Mucosa of stomach (tissue), 1 donor: ENCODE results near the gene PCED1A.
"Not testable (repeated sequence)": the region's sequence is repeated elsewhere in the genome, so short reads cannot be mapped to it uniquely, and the experiment has no call there.

Experiments
- H3K27me3 ChIP-seq: one replicate; pipeline ENCODE4 v1.7.0; 2013; ENCODE audit warnings: mild to moderate bottlenecking, low read length; ENCODE audit not compliant: control insufficient read depth, insufficient read depth
- H3K36me3 ChIP-seq: one replicate; pipeline ENCODE4 v1.7.0; 2013; ENCODE audit warnings: low read length; ENCODE audit not compliant: control insufficient read depth, insufficient read depth
- H3K4me1 ChIP-seq: one replicate; pipeline ENCODE4 v1.7.0; 2013; ENCODE audit warnings: mild to moderate bottlenecking, low read length; ENCODE audit not compliant: control insufficient read depth, insufficient read depth
- H3K4me3 ChIP-seq: one replicate; pipeline ENCODE4 v1.7.0; 2013; ENCODE audit warnings: low read length
- H3K9ac ChIP-seq: one replicate; pipeline ENCODE4 v1.7.0; 2013; ENCODE audit warnings: mild to moderate bottlenecking, low read length, moderate library complexity
- H3K9me3 ChIP-seq: one replicate; pipeline ENCODE4 v1.7.0; 2013; ENCODE audit warnings: mild to moderate bottlenecking, low read length, moderate library complexity; ENCODE audit not compliant: control insufficient read depth
- donor health status: Pancreatic carcinoma.

Gene PCED1A

GRCh38 chr20:2837221-2837960 lies 3.1 kb downstream of the PCED1A start:
- no peaks in the 10 kb centered on the region for H3K36me3 ChIP-seq
- H3K9me3 ChIP-seq, result no peaks in the 10 kb centered on the region
- no peak overlapping the region for H3K4me3 ChIP-seq
- H3K27me3 ChIP-seq, result no peaks in the 10 kb centered on the region
- H3K9ac ChIP-seq, result no peak overlapping the region
- H3K4me1 ChIP-seq, result peaks cover 17% of the 10 kb centered on the region

- Histone ChIP-seq H3K36me3 (no peaks in the 10 kb centered on the region), H3K9ac (no peak overlapping the region), H3K9me3 (no peaks in the 10 kb centered on the region), H3K4me1 (peaks cover 10% of the 10 kb centered on the region), H3K27me3 (no peaks in the 10 kb centered on the region), H3K4me3 (no peak overlapping the region)
These were observed 4.4 kb downstream of the PCED1A start for GRCh38 chr20:2836035-2836434.

DNA sequence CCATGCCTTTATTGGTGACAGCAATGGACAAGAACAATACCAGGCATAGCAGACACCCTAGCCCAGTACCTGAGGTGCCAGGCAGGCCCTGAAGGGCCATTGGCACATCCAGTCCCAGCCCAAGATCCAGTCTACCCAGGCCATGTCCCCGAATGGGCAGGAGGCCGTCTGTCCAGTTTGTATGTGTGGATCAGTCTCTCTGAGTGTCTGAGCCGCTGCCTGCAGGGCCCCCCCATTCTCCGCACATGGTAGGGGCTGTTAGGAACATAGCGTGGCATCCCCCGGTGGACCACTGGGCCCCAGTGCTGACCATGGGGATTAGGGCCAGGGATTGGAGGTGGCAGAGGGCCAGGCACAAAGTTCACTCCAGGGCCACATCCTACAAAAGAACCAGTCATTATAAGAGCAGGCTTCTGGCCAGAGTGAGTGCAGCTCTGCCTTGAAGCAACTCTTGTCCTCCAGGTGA lies 5.1 kb downstream of the PCED1A start:
- Histone ChIP-seq H3K4me1 (peaks cover 9% of the 10 kb centered on the region), H3K36me3 (no peaks in the 10 kb centered on the region), H3K9ac (no peak overlapping the region), H3K27me3 (no peaks in the 10 kb centered on the region), H3K4me3 (no peak overlapping the region), H3K9me3 (no peaks in the 10 kb centered on the region)

DNA sequence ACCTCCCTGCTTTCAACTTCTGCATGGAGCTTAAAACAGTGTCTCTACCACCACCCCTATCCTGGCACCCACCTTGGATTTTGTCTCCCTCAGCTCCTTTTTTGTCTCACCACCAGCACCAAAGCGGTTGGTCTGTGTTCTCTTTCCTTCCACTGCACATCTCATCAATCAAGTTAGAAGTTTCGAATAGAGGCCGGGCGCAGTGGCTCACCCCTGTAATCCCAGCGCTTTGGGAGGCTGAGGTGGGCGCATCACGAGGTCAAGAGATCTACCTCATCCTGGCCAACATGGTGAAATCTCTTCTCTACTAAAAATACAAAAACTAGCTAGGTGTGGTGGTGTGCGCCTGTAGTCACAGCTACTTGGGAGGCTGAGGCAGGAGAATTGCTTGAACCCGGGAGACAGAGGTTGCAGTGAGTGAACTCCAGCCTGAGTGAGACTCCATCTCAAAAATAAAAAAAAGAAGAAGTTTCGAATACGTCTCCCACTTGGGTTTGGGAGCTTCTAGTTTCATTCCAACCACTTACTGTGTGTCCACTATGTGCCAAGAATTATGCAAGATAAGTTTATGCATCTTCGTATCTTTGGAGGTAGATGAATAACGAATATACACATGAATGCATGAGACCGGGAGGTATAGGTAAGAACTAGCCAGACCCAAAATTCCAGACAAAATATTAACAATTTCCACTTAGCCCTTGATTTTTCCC lies 5.9 kb downstream of the PCED1A start:
- no peak overlapping the region for H3K4me3 ChIP-seq
- no peaks in the 10 kb centered on the region for H3K9me3 ChIP-seq
- H3K36me3 ChIP-seq, result no peaks in the 10 kb centered on the region
- peaks cover under 1% of the 10 kb centered on the region for H3K4me1 ChIP-seq
- no peak overlapping the region for H3K9ac ChIP-seq
- H3K27me3 ChIP-seq, result no peaks in the 10 kb centered on the region

- no peaks in the 10 kb centered on the region for H3K36me3 ChIP-seq
- H3K9me3 ChIP-seq, result no peaks in the 10 kb centered on the region
- H3K4me3 ChIP-seq, result no peak overlapping the region
- no peak overlapping the region for H3K9ac ChIP-seq
- no peaks in the 10 kb centered on the region for H3K27me3 ChIP-seq
- H3K4me1 ChIP-seq, result no peaks in the 10 kb centered on the region
These were observed 6.7 kb downstream of the PCED1A start for GRCh38 chr20:2833761-2834160.

DNA sequence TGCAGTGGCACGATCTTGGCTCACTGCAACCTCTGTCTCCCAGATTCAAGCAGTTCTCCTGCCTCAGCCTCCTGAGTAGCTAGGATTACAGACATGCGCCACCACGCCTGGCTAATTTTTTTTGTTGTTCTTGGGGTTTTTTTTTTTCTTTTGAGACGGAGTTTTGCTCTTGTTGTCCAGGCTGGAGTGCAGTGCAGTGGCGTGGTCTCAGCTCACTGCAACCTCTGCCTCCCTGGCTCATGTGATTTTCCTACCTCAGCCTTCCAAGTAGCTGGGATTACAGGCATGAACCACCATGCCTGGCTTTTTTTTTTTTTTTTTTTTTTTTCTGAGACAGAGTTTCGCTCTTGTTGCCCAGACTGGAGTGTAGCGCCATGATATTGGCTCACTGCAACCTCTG lies 9.2 kb downstream of the PCED1A start:
- H3K4me1 ChIP-seq, H3K9ac ChIP-seq, H3K9me3 ChIP-seq, H3K36me3 ChIP-seq, H3K4me3 ChIP-seq: not testable (repeated sequence)
- peaks cover 16% of the 10 kb centered on the region for H3K27me3 ChIP-seq

- Histone ChIP-seq H3K27me3 (peaks cover 22% of the 10 kb centered on the region), H3K9me3 (no peaks in the 10 kb centered on the region), H3K4me3 (no peak overlapping the region), H3K9ac (no peak overlapping the region), H3K4me1 (no peaks in the 10 kb centered on the region), H3K36me3 (no peaks in the 10 kb centered on the region)
These were observed 11.1 kb downstream of the PCED1A start for GRCh38 chr20:2829376-2829775.

DNA sequence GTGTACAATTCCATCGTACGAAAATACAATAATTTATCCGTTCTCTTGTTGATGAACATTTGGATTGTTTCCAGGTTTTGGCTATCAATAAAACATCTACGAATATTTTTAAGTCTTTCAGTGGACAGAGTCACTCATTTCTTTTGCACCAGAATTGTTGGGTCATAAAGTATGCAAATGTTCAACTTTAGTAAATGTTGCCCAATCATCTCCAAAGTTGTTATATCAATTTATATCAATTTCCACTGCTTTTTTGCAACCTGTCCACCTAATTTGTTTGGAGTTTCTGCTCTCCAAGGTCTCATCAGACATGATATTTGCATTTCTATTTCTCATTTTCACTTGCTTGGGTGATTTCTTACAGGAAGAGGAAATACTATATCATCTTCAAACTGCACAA lies 13.8 kb downstream of the PCED1A start:
- peaks cover 27% of the 10 kb centered on the region for H3K27me3 ChIP-seq
- H3K9me3 ChIP-seq, result no peaks in the 10 kb centered on the region
- H3K4me1 ChIP-seq, result no peaks in the 10 kb centered on the region
- no peak overlapping the region for H3K9ac ChIP-seq
- H3K36me3 ChIP-seq, result no peaks in the 10 kb centered on the region
- no peak overlapping the region for H3K4me3 ChIP-seq

DNA sequence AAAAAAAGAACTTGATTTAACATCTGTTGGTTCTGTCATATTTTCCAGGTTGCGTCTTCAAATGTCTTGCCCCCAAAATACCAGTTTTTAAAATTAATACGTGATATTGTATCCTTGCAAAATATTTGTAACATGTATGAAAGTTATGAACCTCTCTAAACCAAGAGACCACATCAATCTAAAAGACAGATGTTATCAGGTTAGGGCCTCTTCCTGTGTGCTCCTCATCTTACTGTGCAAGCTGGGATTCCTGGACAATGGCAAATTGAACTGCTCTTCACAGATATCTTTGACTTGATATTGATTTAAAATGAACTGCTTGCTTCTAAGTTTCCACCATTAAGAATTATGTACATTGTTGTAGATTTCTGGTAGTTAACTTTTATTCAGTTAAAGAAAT lies 14.7 kb downstream of the PCED1A start:
- Histone ChIP-seq H3K9me3 (no peaks in the 10 kb centered on the region), H3K36me3 (no peaks in the 10 kb centered on the region), H3K4me1 (no peaks in the 10 kb centered on the region), H3K9ac (no peak overlapping the region), H3K4me3 (no peak overlapping the region), H3K27me3 (peaks cover 35% of the 10 kb centered on the region)

- H3K36me3 ChIP-seq, result no peaks in the 10 kb centered on the region
- H3K9me3 ChIP-seq, result no peaks in the 10 kb centered on the region
- H3K27me3 ChIP-seq, result peaks cover 49% of the 10 kb centered on the region
- no peak overlapping the region for H3K9ac ChIP-seq
- no peak overlapping the region for H3K4me3 ChIP-seq
- H3K4me1 ChIP-seq, result no peaks in the 10 kb centered on the region
These were observed 18.4 kb downstream of the PCED1A start for GRCh38 chr20:2822073-2822472.

- Histone ChIP-seq H3K4me1 (no peaks in the 10 kb centered on the region), H3K27me3 (peaks cover 42% of the 10 kb centered on the region), H3K36me3 (no peaks in the 10 kb centered on the region), H3K9me3 (no peaks in the 10 kb centered on the region), H3K4me3 (no peak overlapping the region), H3K9ac (no peak overlapping the region)
These were observed 19.3 kb downstream of the PCED1A start for GRCh38 chr20:2820896-2821869.
